RPMI7951 (cell line): ENCODE results near the gene BLOC1S1. TPM values are rescaled to one million over a fixed set of nuclear protein-coding genes. Genes with fewer than 3 reads are reported as not detected.

Experiments
- DNase-seq: peaks from one replicate; pipeline ENCODE4 v3.0.0-alpha.2; 2012; ENCODE audit warnings: low read depth
- total RNA-seq: library from RNA; depleted of rRNA; stranded (reverse); fragments of >200 nt; shearing (Covaris generic); gene quantifications from 2 replicates; pipeline ENCODE4 v1.2.3, GENCODE V29; 2014

BLOC1S1 gene
- total RNA-seq, 1 experiment from 2014 or later = 155 TPM

DNA sequence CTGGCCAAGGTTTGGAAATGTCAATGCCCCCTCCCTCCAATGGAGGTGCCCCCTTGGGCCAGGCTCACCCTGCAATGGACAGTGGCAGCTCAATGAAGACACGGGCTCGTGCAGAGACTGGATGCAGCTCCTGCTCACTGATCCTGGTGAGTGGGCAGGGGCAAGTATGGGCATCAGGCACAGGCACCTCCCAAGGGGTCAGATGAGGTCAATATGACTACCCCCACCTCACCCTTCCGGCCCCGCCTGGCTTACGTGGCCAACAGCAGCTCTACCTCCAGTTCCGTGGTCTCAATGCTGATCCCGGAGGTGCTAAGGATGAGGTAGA, 21.7 kb upstream of the BLOC1S1 start:
- no peak for DNase-seq

DNA sequence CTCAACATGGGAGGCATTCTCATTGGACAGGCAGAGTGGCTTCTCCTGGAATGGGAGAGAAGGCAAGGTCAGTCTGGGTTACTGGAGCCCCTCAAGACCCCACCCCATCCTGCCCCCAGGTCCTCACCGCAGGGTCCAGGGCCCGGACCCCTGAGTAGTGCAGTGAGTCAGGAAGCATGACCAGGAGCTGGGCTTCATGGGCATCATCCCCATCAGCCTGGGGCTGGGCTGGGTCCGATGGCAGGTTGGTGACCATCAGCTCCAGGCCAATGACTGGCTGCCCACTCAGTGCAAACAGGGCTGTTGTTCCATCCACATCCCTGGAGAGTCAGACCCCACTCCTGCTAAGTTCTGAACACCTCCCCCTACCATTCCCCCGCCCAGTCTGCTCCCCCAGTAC, 21.2 kb upstream of the BLOC1S1 start:
- DNase-seq = no peak

DNA sequence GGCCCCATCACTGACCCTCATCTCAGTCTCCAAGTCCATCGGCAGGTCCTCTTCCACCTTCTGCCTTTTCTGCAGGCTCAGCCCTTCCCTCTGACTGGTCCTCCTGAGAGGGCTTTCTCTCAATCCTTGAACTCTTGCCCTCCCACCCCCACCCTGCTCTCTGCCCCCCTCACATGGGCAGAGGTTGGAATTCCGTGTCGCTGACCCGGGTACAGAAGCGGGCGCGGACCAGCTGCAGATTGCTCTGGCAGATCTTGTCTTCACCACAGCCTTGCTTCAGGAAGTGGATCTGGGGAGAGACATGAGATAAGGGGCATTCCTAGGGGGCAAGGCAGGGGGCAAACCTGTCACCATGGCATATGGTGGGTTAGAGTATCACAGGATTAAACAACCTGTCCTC, 20.5 kb upstream of the BLOC1S1 start:
- DNase-seq = no peak

DNA sequence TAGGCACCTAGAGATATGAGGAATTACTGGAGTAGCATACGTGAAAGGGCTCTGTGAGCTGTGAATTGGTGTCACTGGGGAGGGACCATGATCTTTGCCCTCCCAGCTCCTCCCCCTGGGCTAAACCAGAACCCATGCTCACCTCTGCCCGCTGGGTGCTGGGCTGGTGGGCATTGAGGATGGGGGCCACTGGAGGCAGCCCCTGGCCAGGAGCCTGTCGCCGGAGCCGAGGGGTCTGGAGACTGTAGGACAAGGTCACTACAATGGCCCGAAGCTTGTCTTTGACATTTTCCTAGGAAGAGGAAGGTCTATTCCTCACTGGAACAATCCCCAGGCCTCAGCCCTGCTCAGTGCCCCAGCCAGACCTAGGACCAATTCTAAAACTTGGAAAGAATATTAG, 19.7 kb upstream of the BLOC1S1 start:
- DNase-seq = no peak

DNA sequence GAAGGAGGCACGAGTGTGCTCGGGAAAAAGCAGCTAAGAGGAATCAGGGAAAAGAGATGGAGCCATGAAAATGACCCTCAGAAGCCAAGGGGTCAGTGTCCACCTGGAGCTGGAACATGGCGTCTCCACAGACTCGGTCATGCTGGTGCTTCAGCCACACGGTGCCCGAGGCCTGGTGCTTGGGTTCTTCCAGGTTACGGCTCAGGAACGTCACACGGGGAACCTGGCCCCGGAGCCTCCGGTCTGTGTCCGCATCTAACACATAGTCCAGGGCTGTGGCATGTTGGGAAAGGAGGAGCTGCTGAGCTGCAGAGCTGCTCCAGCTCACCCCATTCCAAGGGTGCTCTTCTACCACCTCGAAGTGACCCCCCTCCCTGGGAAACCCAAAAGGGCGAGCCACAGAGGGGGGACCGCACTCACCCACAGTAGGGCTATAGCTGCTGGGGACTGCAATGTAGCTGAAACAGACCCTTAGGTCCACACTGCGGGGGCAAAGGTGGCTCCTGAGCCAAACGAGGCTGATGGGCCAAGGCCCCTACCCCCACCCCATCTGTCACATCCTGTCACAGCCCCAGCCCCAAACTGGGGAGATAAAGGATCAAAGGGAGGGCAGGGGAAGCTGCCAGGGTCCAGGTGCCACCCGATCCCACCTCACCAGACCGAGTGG, 18.9 kb upstream of the BLOC1S1 start:
- no peak for DNase-seq

DNA sequence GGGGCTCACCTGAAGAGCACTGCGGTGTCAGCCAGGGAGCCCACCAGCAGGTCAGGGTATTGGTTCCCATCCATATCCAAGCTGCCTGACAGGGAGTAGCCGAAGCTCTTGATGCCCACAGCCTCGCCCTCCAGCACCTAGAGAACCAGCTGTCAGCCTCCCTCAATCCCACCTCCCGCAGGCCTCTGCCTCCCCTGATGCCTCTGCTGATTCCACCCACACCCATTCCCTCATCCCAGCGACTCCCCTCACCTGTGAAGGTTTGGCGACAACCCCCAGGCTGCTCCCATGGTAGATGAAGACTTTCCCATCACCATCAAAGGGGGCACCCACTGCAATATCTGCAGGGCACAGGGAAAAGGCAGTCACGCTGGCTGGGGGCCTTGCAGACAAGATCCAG, 18.2 kb upstream of the BLOC1S1 start:
- no peak for DNase-seq

DNA sequence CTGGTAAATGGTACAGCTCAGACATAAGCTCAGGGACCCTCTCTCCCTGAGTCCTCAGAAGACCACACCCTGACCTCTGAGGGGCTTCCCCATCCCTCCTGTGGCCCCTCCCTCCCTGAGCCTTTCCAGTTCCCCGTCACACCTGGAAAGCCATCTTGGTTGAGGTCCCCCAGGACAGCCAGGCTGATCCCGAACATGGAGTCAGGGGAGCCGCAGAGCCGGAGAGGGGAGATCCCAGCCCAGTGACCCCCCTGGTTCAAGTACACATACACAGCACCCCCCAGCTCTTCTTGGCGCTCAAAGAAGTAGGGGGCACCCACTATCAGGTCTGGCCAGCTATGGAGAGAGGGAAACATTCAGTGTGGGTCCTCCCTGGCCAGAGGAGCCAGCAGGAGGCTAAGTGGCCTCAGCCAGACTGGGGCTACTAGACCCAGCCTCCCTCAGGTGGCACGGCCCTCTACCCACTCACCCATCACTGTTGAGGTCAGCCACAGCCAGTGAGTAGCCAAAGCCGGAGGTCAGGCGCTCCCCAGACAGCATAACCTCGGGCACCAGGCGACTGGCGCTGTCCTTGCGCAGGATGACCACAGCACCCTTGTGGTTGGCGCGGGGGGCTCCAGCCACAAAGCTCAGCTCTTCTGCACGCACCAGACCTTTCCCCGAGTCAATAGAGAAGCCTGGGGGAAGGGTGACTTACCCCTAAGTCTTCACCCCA, 17.4 kb upstream of the BLOC1S1 start:
- DNase-seq = no peak

DNA sequence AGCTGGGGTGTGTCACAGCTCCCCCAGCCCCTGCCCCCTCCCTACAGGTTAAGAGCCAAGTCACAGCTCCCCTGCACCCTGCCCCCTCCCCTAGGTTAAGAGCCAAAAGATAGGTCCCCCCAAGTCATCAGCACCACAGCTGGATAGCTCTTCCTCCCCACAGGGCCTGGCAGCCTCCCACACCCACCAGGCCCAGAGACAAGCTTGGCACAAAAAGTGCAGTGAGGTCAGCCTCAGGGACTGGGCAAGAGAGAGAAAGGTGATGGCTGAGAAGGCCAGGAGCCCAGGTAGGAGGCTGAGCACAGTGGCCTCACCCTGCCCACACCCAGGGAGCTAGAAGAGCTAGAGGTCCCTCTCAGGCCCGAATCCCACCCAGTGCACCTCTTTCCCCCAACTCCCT, 16.9 kb upstream of the BLOC1S1 start:
- no peak for DNase-seq

DNA sequence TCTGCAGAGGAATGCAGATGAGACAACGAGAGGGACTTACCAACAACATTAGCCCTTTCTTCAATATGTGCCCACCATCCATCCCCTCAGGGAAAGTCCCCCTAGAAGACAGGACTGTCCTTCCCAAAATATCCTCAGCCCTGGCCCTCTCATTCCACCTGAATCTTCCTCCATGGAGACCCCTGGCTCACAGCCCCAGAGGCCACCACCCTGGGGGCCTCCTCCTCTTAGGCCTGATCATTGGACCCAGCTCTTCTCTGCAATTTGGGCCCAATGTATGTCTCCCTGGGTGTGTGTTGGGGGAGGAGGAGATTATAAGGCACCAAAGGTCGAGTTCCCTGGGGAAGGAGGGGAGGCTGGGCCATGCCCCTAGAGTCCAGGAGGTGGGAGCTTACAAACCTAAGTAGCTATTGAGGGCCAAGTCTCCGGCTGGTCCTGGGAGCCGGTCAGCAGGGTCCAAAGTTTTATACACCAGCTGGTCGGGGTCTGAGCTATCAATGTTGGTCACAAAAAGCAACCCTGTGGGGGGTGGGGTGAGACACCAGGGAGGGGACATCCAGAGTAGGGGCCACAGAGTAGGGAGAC, 16.3 kb upstream of the BLOC1S1 start:
- DNase-seq = no peak

DNA sequence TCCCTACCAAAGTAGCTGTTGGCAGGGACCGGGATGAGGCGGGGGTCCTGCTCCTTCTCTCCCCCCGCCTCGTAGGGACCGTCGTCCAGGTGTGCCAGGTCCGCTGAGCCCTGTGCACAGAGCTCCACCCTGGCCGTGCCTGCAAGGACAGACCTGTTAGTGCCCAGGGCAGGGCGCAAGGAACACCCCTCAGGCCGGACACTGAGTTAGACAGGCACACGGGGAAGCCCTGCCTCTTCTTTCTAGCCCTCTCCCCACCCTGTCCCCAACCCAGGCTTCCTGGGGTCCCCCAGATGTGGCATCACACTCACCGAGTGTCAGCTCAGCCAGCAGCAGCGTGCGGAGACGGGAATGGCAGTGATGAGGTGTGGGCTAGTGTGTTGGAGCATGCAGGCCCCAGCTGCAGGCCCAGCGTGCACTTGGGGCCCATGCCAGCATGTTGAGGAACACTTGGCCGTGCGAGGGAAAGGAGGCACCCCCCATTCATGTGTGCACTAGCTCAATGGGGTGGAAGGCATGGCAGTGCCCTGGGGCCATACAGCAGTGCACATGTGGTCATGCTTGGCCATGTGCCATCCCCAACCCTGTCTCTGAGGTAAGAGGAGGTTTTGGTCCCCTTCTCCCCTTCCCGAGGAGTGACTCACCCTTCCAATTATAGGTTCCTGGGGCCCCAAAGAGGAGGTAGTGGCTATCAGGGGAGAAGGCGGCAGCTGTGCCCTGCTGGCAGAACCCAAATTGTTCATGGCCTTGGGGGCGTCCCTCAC, 15.4 kb upstream of the BLOC1S1 start:
- DNase-seq = peak; percentile 97

DNA sequence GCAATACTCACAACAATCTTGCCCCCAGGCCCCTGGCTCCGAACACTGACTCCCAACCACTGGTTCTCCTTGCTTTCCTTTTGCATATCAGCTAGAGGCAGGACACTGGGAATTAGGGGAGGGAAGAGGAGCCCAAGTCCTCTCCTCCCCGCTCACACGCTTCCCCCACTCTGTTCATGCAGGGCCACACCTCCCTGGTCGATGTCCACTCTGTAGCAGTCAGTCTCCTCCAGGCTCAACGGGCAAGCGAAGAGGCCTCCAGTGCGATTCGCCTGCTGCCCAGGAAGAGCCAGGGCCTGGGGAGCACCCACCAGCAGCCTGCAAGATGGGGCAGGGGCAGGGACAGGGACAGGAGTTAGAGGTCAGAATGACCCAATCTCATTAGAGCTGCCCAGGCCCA, 13.0 kb upstream of the BLOC1S1 start:
- DNase-seq = no peak

DNA sequence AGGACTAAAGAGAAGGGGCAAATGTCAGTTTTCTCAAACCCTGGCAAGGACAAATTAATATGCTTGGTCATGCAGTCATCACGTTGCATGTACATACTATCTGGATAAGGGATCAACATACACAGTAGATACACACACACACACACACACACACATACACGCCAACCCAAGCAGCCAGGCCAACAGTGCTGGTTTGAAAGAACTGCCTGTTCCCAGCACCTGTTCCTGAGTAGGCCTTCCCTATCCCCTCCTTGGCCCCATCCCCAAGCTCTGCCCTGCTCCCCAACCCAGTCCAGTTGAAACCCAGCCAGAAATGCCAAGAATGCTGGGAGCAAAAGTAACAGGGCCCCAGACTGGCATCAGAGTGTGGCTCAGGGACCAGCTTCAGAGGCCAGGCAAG, 12.6 kb upstream of the BLOC1S1 start:
- DNase-seq = no peak

DNA sequence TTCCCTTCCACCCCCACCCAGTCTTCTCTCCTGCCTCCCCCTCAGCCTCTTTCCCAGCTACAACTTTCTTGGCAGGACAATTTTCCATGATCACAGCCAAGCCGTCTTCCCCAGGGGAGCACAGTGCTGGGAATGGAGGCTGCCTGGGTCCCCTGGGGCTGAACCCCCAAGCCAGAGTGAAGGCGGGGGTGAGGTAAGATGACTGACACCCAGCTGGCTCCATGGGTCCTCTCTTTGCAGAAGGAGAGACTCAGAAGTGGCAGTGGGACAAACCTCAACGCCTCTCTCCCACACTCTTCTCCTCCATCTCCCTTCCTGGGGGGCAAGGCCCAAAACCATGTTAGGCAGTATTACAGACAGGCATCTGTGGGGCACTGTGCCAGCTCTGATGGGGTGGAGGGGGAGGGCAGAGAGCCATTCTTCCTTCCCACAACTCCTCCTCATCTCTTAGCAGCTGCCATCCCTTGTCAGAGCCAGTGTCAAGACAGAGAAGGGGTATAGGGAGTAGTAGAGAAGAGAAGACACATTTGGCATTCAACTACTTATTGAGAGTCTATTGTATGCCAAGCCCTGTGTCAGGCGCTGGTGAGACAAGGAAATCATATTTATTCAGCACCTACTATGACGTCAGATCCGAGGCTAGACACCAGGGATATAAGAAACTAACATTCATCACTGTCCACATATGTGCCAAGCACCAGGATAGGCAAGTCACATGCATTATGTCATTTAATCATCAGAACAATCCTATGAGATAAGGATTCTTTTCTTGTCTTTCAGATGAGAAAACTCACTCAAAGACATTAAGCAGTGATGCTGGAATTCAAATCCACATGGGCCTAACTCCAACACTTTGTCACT, 11.7 kb upstream of the BLOC1S1 start:
- peak; percentile 42 for DNase-seq

DNA sequence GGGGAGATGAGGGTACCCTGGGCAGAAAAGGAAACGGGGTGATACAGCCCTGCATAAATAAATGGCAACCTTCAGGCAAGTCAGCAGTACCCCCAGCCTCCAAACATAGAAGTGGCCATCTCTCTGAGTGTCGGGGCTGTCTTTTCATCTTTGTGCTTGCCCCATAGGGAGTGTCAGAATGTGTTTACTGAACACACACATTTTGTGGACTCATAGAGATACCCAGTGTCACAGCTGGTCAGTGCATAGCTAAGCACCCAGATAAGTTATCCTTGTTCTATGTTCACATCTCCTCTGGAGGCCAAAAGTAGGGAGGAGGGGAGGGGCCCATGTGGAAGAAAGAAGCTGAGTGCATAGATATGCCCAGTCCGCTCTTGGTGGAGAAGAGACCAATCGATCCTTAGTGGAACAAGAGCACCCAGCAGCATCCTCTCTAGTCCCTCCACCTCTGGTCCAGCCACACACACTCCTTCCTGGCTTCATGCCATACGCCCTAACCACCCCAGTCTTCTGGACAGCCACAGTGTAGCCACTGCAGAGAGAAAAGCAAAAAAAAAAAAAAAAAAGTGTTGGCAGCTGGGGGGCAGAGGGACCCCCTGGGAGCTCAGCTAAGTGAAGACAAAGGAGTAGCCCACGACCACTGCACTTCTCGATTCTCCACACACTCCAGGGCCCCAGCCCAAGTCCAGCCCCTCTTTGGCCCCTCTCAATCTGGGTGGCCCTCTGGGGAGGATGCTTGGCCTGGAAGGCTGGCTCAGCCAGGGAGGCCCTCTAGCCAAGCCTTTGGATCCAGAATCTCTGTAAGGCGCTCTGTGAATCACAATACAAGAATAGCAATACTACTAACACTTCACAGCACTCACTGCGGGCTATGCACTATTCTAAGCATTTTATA, 10.8 kb upstream of the BLOC1S1 start:
- DNase-seq = no peak

DNA sequence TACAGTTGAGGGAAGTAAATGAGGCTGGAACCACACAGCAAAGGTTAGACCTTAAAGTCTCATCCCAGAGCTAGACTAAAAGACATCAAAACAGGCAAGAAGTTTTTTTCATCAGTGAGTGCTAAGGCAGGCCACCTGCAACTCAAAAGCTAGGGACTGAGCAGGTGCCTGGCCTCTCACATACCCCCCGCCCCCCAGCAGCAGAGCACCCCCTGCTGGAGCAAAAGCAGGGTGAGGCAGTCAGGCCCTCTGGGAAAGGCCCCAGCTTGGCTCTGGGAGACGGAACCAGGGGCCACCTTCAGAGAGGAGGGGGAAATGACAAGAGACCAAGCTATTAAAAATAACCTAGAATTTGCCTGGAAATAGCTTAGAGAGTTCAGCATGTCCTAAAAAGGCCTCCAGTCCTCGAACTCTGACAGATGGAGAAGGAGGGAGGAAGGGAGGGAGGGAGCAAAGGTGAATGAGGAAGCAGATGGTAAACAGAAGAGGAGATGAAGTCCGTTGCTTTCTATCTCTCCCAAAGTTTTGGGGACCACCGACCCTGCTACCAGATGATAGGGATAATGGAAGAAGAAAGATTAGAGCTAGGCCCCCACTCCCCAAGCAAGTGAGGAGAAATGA, 10.0 kb upstream of the BLOC1S1 start:
- DNase-seq = no peak

DNA sequence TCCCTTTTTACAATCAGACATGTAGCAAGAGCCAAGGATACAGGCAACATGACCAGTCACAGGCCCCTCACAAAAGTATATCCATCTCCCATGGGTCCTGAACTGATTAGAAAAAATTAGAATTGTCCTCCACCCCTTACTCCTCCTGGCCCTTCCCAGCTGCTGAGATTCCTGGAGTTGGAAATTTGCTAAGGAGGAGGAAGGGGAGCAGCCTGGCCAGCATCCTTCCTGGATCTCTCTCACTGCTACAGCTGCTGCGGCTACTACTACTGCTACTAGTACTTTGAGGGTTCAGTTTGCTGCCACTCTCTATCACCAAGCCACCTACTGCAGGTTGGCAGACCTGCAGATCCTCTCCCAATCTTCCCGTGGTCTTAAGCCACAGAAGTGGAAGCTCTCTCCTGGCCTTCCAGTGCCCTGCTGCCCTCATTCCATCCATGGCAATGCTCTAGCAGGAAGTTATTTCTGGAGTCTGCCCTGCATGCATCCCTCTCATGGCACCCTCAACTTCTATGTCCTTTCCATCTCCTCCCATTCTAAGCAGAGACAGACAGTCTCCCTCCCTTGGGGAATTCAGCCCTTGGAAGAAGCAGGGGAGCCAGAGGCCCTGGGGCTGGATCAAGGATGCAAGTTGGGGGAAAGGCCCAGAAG, 9.2 kb upstream of the BLOC1S1 start:
- DNase-seq = no peak

DNA sequence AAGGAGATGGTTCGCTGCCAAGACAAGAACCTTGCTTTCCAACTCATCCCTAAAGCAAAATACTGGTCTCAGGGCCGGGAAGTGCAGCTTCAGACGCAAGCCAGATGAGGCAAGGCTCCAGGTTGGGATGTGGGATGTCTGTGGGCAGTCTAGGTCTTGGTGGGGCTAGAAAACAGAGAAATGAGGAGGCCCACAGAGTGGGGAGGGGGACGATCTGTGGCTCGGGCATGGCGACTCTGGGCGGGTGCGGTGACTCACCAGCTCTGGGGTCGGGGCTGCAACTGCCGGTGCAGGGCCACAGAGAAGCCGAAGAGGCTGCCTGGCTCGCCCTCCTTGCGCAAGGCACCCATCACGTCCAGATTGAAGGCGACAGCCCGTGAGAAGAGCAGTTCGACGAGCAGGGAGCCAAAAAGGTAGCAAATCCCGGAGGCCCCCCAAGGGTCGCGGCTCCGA, 8.6 kb upstream of the BLOC1S1 start:
- peak; percentile 17 for DNase-seq

DNA sequence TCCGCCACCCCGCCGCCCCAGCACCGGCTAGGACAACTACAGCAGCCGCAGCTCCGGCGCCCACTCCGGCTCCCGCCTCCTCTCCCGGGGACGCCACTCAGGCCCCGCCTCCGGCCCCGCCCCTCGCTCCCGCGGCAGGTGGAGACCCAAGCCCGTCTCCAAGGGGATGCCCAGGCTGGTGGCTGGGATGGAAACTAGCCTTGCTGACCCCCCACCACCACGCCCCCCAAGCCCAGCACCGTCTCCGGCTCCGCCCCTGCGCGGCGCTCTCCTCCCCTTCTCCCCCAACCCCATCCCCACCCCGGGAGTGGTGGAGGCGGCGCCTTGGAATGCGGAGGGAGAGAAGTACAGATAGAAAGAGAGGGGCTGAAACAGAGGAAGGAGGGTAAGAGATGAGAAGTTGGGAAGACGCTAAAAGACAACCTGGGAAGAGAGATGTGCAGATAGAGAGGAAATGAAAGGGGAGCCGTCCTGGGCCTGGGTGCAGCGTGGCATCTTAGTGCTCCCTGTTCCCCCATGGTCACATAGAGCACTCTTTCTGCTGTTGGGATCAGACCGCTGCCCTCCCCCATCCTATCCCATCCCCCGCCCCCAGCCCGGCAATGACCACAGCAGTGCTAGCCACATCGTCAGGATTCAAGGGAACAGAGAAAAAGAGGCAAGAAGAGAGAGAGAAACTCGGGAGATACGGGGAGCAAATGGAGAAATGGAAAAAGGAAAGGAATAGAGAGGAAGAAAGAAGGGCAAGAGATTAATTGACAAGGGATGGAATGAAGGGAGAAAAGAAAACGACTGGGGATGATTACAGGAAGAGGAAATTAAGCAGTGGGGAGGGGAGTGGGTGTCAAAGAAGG, 7.8 kb upstream of the BLOC1S1 start, which contains the start of gene ITGA7:
Gene ITGA7, minus strand, starts transcription at position 64 of the 854 bp plus-strand sequence. CDS start 222 bp downstream, outside the sequence.
- peak; percentile 46 for DNase-seq
